Renal cortex interstitium (tissue), 11 donors: ENCODE data around the gene FAM72C. TPM values are rescaled to one million over a fixed set of nuclear protein-coding genes. Genes with fewer than 3 reads are reported as not detected.
"Not testable (repeated sequence)": the region's sequence is repeated elsewhere in the genome, so short reads cannot be mapped to it uniquely, and the experiment has no call there.

ENCODE experiments used
- DNase-seq, 11 donors: peaks; one replicate each; pipeline ENCODE4 v3.0.0-alpha.2; 2013; ENCODE audit warnings: low read depth in 9 of 11, low spot score in 4 of 11; ENCODE audit errors: extremely low read depth in 1 of 11
- polyA plus RNA-seq, 3 donors: library from polyadenylated mRNA; unstranded; fragments of 120-200 nt; gene quantifications; one replicate each; pipeline ENCODE4 v1.2.1, GENCODE V29; 2013; ENCODE audit not compliant: insufficient read length in 3 of 3

The FAM72C gene
- polyA plus RNA-seq, 3 donors, result 0.40 to 2.9 (median 2.4) TPM

DNA sequence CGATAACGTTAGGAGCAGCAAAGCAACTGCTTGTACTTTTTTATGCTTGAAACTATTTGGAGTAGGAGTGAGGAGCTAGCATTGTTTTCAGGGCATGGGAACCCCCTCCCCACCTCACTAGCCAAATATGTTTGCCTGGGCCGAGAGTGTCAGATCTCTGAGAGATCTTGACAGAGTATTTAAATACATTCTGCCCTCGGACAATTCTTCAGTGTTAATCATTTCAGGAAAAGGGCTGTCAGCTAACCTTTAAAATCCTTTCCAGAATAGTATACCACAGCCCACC, 17.6 kb upstream of the FAM72C start:
- DNase-seq, result not testable (repeated sequence)

DNA sequence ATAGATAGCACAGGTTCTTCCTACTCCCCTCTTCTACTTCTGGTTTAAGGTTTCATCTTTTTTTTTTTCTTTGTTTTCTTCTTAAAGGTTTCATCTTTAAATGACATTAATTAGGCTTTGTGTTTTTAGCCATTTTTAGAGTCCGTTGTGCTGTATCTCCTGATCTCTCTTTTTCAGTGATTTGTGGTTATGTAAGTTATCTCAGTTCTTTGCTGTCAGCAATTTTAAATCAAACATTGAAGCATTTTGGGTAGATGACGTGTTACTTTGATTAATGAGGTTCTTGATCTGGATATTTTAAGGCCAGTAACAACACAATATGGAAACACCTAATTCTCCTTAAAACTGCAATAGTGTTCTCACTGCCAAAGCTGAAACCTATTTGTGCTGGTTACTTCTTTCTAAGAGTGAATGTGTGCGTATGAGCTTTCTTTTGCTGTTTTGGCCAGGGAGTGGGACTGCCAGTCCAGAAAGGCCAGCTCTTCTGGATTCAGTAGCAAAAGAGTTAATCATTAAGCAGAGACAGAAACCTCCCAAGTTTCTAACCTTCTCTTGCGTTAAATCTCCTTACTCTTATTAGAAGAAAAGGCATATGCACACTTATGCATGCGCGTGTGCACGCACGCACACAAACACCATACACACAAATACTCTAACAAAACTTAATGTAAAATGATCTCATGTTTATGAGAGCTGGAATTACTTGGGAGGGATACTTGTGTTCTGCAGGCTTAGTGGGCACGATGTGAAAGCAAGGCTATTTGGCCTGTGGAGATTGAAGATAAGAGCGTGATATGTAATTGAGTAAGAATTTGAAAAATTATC, 17.0 kb upstream of the FAM72C start:
- not testable (repeated sequence) for DNase-seq

DNA sequence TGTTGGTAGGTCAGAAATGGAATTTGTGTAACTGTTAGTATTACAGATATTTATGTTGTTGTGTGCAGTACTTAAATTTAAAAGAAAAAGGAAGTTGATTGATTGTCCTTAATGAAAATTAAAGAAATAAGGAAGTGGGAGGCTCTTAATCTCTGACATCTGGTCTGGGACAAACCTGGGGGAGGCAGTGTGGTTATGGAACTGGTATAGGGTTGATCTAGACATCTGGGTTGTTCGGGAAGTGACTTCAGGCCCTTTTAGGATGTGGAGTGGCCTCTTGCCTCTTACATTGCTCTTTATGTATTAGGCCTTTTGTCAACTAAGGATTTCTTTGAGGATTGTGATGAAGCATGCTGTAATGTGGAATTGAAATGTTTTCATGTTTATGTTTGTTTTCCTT, 16.1 kb upstream of the FAM72C start:
- DNase-seq, result not testable (repeated sequence)

DNA sequence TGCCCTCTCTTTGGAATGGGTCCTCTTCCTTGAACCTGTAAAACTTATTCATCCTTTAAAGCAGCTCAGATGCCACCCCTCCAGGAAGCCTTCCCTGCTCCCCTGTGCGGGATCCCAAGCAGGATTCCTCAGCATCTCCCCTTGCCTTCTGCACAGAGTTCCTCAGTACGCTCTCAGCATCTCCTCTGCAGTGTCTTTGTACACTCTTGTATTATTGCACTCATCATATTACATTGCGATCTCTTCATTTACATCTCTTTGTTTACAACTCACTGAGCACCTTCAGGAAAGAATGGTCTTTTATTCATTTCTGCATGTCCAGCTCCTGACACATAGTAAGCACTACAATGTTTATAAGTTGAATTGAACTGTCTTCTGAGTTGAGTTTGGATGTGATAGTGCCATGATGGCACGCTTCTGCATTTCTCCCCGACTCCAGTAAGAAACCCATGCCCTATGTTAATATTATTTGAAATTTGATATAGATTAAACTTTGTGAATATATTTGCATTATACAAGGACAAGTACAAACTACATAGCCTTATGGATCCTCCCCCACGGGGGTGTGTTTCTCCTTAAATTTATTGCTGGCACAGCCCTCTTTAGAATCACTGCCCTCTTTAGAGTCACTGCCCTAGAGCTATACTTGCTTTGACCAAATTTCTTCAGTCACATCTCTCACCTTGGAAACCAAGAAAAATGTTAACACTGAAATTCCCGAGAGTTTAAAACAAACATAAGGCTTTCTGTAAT, 13.1 kb upstream of the FAM72C start:
- not testable (repeated sequence) for DNase-seq

DNA sequence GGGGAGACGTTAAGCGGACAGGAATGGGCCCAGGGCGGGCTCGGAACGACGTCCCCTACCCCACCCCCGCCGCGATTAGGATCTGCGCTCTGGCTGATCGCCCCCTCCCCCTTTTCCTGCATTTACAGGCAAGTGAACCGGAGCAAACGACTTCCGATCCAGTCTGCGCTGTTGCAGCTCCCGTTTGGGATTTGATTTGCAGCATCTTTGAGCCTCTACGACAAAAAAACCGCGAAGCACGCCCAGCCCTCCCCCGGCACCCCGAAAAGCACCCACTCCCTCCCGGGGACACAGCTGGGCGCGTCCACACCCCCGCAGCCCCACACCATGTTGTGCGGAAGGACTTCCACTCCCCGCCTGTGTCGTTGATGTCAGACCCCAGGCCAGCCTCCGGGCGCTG, 2.6 kb upstream of the FAM72C start:
- peak in 2 of 11 donors; percentile 0 to 6 for DNase-seq

- not testable (repeated sequence) for DNase-seq
Measured at GRCh38 chr1:143973876-143974414, 2.2 kb upstream of the FAM72C start.

DNA sequence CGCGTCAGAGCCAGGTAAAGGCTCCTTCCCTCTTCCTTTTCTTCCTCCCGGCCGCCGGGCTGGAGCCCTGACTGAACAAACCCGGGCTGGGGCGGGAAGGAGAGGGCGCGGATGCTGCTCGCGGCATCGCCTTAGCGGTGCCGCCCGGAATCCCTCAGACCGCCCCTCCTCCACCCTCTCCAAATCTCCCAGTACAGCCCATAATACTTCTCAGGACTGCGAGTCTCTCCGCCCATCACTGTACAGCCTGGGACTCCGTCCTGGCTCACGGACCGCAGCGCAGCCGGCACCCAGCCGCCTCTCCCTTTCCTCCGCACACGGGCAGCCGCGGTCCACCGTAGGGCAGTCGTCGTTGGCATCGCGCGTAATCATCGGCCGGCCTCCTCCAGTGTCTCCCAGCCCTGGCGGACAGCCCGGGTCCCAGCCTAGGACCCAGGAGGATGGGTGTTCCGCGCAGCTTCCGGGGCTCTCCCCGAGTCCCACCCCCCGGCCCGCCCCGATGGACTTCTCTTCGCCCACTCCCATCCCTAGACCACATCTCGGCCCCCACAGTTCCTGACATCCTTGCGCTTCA, 1.1 kb upstream of the FAM72C start:
- DNase-seq, result not testable (repeated sequence)

DNA sequence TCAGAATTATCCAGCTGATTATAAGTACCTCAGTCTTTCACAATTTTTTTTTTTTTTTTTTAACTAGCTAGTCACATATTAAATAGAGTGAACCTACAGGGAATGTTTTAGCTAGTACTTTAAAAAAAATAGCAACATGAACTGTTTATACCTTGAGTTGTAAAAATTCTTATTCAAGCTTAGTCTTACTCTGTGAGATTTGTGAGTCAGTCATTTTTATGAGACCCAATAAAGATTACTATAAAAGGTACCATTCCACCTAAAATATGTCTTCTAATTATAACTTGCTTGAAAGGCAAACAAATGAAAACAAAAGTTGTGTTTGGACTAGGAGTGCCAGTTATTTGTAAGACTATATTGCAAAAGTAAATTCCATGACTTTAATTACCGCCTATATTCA, 5.9 kb downstream of the FAM72C start:
- DNase-seq, result not testable (repeated sequence)

GRCh38 chr1:143964294-143964693, 7.5 kb downstream of the FAM72C start:
- DNase-seq, result not testable (repeated sequence)

DNA sequence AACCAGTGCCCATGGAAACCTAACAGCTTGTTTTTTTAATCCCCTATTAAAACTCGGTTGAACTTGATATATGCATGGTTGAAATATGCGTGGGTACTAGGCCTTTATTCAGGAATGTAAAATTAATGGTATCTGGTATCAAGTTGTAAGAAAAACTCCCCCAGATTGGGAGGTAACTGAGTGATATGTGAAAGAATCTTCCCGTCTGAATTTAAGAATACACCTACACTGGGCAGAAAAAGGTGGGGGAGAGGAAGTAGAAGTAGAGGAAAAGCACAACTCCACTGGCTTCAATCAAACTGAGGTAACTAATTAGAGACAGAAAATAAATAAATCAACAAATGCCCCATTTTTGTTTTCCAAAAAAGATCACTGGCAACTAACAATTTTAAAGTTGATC, 15.9 kb downstream of the FAM72C start:
- not testable (repeated sequence) for DNase-seq

- not testable (repeated sequence) for DNase-seq
Measured at GRCh38 chr1:143952913-143953312, 18.9 kb downstream of the FAM72C start.

DNA sequence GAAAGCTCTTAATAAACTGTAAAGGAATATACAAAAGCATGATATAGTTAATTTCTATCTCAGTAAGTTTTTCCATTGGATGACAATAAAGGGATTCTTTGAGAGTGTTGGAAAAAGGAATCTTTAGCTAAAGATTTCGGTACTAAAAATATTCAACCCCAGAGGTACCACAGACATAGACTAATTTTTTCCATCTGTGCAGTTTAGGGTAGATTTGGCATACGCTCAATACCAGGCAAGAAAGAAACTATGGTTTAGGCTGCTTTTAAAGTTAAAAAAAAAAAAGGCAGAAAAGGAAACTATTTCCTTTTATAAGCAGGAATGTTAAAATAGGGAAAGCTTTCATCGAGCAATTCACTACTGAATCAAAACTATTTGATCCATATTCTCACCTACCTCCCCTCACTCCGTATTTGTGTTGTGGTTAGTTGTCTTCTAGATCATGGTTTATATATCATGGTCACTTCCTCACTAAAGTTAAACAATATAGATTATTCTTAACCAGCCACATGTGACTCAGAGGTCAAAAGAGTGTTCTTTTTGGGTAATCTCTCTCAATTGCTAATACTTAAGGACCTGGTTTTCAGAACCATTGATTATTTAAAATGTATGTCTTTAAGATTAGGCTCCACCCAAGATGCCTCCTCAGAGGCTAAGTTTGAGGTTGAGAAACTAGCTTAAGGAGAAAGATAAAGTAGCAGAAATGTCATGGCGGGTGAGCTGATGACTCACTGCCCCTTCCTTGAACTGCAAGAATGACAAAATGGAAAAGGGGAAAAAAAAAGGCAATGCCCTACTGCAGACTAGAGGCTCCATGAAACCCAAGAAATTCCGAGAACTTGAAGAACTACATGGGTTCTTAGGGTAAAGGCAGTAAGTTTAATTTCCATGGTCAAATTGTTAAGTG, 20.0 kb downstream of the FAM72C start:
- not testable (repeated sequence) for DNase-seq

DNA sequence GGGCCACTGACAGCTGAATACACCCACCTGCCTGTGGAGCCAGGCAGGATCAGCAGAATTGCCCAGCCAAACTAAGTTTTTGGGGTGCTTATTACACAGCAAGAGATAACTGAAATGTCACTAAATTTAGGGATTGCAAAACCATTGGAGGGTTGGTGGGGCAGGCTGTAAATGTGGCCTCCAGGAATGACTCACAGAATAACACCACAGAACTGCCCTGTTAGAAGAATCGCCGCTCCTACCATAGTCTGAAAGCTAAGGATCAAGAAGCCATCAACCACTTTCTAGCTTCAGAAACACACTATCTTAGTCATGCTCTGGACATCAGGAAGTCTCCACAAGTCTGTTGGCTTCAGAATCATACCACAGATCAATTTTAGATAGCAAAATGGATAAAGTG, 24.0 kb downstream of the FAM72C start:
- not testable (repeated sequence) for DNase-seq

DNA sequence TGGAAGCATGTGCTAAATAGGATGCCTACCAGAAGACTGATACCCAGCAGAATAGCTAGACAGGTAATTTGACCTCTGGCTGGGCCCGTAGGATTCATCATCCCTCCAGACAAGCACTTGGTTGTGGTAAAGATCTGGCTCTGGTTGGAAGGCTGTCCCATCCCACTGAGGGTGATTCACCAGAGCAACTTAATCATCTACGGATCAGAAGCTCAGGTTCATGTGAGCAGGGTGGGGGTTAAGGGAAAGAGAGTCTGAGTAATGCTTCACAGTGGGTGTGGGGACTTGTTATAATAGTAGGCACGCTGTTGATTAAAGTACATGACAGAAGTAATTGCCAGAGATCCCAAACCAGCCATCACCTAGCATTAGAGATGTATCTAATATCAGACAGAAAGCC, 26.5 kb downstream of the FAM72C start:
- not testable (repeated sequence) for DNase-seq

GRCh38 chr1:143944576-143945240, 27.1 kb downstream of the FAM72C start:
- DNase-seq, result not testable (repeated sequence)

GRCh38 chr1:143943319-143943978, 28.3 kb downstream of the FAM72C start:
- DNase-seq, result not testable (repeated sequence)

DNA sequence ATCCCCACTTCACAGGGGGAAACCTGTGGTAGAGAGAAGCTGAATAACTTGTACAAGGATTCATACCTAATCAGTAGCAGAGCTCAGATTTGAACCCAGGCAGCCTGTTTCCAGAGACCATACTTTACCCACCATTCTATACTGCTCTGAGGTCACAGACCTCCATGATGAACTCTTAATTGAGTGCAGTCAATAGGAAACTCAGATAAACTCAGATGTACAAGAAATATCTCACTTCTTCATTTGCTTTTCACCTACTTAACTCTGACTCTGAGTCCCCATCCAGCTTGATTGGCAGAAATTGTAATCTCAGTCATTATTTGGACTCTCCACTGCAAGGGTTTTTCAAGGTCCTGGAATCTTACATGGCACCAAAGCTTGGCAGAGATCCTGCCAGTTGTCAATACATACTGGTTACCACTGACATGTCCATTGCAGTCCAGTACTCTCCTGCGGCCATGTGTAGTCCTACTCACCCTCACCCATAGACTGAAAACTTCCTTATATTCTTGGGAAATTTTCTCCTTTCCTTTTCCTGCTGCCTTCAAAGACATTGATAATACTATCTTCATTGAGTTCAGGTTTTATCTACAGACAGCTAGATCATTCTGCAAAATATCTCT, 29.4 kb downstream of the FAM72C start:
- not testable (repeated sequence) for DNase-seq
